Measurements from ENCODE around the gene HACD3. TPM values are rescaled to one million over a fixed set of nuclear protein-coding genes. Genes with fewer than 3 reads are reported as not detected.

Gene HACD3
- total and polyA plus RNA-seq, 2 of the 13 experiments (the other 11 are each of a cell fraction or from before 2014, with no cell fraction given), result 73.6 to 161 TPM

DNA sequence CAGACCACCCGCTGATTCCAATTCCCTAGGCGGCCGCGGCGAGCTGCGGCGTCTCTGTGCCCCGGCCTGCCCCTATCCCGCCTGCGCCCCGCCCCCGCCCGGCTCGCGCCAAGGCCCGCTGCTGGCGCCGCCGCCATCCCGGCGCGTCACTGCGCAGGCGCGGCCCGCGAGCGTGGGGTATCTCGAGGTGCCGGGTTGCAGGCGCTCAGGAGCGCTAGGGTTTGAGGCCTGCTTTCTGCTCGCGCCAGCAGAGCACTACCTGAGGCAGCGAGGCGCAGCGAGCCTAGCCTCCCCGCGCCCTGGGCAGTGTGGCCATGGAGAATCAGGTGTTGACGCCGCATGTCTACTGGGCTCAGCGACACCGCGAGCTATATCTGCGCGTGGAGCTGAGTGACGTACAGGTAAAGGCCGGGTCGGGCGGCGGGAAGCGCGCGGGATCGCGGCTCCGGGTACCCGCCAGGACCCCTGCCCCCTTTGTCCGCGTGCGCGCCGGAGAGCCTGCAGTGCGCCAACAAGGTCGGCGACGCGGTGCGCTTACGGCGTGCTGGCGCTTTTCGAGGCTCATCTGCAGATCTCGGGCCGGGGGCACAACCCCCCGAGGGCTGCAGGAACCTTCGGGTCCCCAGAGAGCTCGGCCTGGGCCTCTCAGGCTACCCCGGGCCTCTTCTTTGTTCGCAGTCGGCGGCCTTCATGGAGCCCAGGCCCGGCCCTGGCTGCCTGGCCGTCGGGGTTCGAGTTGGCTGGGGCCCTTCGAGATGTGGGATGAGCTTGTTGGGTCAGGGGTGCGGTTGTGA lies at the start of gene HACD3 (continued):
- TF ChIP-seq, protein P1, sequence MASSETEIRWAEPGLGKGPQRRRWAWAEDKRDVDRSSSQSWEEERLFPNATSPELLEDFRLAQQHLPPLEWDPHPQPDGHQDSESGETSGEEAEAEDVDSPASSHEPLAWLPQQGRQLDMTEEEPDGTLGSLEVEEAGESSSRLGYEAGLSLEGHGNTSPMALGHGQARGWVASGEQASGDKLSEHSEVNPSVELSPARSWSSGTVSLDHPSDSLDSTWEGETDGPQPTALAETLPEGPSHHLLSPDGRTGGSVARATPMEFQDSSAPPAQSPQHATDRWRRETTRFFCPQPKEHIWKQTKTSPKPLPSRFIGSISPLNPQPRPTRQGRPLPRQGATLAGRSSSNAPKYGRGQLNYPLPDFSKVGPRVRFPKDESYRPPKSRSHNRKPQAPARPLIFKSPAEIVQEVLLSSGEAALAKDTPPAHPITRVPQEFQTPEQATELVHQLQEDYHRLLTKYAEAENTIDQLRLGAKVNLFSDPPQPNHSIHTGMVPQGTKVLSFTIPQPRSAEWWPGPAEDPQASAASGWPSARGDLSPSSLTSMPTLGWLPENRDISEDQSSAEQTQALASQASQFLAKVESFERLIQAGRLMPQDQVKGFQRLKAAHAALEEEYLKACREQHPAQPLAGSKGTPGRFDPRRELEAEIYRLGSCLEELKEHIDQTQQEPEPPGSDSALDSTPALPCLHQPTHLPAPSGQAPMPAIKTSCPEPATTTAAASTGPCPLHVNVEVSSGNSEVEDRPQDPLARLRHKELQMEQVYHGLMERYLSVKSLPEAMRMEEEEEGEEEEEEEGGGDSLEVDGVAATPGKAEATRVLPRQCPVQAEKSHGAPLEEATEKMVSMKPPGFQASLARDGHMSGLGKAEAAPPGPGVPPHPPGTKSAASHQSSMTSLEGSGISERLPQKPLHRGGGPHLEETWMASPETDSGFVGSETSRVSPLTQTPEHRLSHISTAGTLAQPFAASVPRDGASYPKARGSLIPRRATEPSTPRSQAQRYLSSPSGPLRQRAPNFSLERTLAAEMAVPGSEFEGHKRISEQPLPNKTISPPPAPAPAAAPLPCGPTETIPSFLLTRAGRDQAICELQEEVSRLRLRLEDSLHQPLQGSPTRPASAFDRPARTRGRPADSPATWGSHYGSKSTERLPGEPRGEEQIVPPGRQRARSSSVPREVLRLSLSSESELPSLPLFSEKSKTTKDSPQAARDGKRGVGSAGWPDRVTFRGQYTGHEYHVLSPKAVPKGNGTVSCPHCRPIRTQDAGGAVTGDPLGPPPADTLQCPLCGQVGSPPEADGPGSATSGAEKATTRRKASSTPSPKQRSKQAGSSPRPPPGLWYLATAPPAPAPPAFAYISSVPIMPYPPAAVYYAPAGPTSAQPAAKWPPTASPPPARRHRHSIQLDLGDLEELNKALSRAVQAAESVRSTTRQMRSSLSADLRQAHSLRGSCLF (CRISPR knock-in tag; IDR thresholded peaks at IDR 0.05; ENCODE audit: borderline replicate concordance), result peak; percentile 97
- no peak for TF ChIP-seq ZBTB21 (CRISPR knock-in tag; IDR thresholded peaks at IDR 0.05)
- TF ChIP-seq TAF15 (IDR thresholded peaks at IDR 0.05; ENCODE audit: low read depth, low read length, poor library complexity, severe bottlenecking), result peak; percentile 52
- TF ChIP-seq, protein P2, sequence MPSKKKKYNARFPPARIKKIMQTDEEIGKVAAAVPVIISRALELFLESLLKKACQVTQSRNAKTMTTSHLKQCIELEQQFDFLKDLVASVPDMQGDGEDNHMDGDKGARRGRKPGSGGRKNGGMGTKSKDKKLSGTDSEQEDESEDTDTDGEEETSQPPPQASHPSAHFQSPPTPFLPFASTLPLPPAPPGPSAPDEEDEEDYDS (CRISPR knock-in tag; IDR thresholded peaks at IDR 0.05), result no peak; the same call in 1 of the 2 replicates
- TF ChIP-seq, protein P3, sequence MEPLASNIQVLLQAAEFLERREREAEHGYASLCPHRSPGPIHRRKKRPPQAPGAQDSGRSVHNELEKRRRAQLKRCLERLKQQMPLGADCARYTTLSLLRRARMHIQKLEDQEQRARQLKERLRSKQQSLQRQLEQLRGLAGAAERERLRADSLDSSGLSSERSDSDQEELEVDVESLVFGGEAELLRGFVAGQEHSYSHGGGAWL (CRISPR knock-in tag; IDR thresholded peaks at IDR 0.05), result peak; percentile 87
- peak; percentile 33; the same call in 1 of the 2 replicates for TF ChIP-seq ZC3H13 (CRISPR knock-in tag; IDR thresholded peaks at IDR 0.05)
- TF ChIP-seq SMARCC2 (IDR thresholded peaks at IDR 0.05), result no peak
- TF ChIP-seq FOXJ3 (CRISPR knock-in tag; IDR thresholded peaks at IDR 0.05; ENCODE audit: borderline replicate concordance), result no peak
- TF ChIP-seq ZNF264 (CRISPR knock-in tag; IDR thresholded peaks at IDR 0.05), result peak; percentile 59; the same call in 1 of the 2 replicates
- peak; percentile 87 for TF ChIP-seq KDM2A (CRISPR knock-in tag; IDR thresholded peaks at IDR 0.05; ENCODE audit: borderline replicate concordance, low read depth)
- TF ChIP-seq ZNF607 (CRISPR knock-in tag; IDR thresholded peaks at IDR 0.05; ENCODE audit: borderline replicate concordance), result peak; percentile 84
- peak; percentile 90 for TF ChIP-seq ZFAT (CRISPR knock-in tag; conservative IDR thresholded peaks at IDR 0.05)
- no peak for TF ChIP-seq NR2F1 (CRISPR knock-in tag; IDR thresholded peaks at IDR 0.05)
- TF ChIP-seq JUN (CRISPR knock-in tag; IDR thresholded peaks at IDR 0.05), result 0 out of 2 replicates have a peak, but pooled peaks have one; percentile 23
- TF ChIP-seq ARHGAP35 (CRISPR knock-in tag; IDR thresholded peaks at IDR 0.05; ENCODE audit: borderline replicate concordance), result peak; percentile 94
- TF ChIP-seq ZNF292 (CRISPR knock-in tag; IDR thresholded peaks at IDR 0.05; ENCODE audit: borderline replicate concordance, low read depth), result no peak
- TF ChIP-seq ZNF251 (CRISPR knock-in tag; IDR thresholded peaks at IDR 0.05), result 0 out of 2 replicates have a peak, but pooled peaks have one; percentile 76
- 0 out of 2 replicates have a peak, but pooled peaks have one; percentile 23 for TF ChIP-seq NFYB (CRISPR knock-in tag; IDR thresholded peaks at IDR 0.05)
- TF ChIP-seq ZNF510 (CRISPR knock-in tag; IDR thresholded peaks at IDR 0.05; ENCODE audit: low read depth), result peak; percentile 92; the same call in 1 of the 2 replicates

All from HepG2 (cell line).